Right ventricle myocardium superior (tissue), 1 donor: ENCODE results near the gene GPD2. TPM values are rescaled to one million over a fixed set of nuclear protein-coding genes. Genes with fewer than 3 reads are reported as not detected.

Experiments used
- ATAC-seq: fragments of 200-7000 bp; cut with Tn5 transposase; one replicate; pipeline ENCODE4 v1.9.1; 2020; ENCODE audit warnings: mild to moderate bottlenecking; ENCODE audit not compliant: poor library complexity
- DNase-seq: peaks from one replicate; pipeline ENCODE4 v3.0.0-alpha.2; 2020
- intact Hi-C: fragments of 100-400 bp; cut with DNase I; formaldehyde crosslinking; loops from one replicate; pipeline ENCODE4 v1.11.2; 2022
- total RNA-seq: library from RNA; stranded (reverse); fragmentation: NEBNext Ultra II Directional; extraction: Animal tissue kit (Norgen Biotek cat#: 25700); gene quantifications from one replicate; pipeline ENCODE4 v1.2.1, GENCODE V29; 2021
- donor health status: DM: no; HTN: yes; CAD: no; lungs with severe emphysema.

The GPD2 gene
- total RNA-seq, 1 donor from 2014 or later, result 15.8 TPM

DNA sequence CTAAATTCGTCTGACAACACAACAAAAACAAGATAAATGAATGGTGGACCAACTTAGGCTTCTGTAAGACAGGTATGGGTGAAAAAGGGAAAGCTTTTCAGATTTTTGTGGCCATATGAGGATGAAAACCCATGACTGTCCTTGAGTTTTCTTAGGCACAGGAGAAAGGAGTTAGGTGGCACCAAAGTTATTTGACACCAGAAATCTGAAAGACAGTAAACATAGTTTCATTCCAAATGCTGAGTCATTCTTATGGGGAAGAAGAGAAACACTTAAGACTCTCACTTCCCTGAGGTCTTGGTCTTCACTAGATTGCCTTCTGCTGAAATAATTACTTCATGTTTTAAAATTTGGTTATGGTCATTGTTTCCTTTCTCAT is 5.2 kb upstream of the GPD2 start:
- ATAC-seq, result no peak
- intact Hi-C loops, result no loop called here
- DNase-seq, result no peak

DNA sequence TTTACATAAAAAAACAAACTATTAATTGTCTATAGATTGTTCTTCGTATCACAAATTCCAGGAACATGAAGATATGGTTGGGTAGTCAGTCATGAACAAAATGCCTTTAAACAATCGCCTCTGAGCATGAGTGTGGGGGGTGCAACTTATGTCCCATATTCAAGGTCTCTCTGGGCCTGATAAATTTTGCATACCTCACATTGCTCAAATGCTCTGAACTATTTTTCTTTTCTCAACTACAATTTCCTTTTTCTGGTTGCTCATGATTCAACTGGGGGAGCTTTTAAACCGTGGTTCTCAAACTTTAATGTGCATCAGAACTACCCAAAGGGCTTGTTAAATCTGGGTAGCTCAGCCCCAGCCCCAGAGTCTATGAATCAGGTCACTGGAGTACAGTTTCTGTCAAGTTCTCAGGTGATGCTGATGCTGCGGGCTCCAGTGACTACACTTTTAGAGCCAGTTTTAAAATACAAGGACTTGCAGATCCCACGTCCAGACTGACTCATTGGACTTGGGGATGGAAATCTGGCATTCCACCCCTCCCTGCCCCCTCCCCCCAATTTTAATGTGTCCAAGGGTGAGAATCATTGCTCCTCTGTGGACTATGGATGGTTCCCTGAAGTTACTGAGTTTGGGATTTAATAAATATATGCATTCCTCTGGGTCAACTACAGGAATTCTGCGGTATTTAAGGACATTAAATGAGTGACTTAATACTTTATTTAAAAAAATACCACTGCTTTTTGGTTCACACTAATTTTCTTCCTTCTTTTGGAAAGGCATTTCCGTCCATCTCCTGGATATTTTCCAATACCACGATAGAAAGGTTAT is 1.5 kb upstream of the GPD2 start:
- intact Hi-C loops, result loop anchor here (5.0 kb wide), 1 partner anchor 32 kb away; no protein-coding TSS in a partner anchor
- no peak for DNase-seq
- no peak for ATAC-seq

DNA sequence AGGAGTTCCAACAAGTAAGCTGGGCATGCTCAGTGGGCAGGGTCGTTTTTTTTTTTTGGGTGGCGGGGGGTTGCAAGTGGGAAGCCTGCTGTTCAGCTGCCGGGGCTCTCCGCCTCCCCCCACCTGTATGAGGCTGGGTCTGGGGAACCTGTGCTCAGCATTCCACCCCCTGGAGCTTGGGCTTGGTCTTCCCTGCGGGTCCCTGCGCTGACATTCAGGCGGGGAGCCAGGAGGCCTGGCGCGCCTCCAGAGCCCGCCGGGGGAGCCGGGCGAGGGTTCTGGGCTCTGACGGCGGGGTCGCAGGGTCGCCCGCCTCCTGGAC is 822 bp upstream of the GPD2 start:
- peak; percentile 47 for ATAC-seq

GRCh38 chr2:156436497-156437085 is 412 bp downstream of the GPD2 start:
- DNase-seq (no peak), ATAC-seq (peak; percentile 30)
- intact Hi-C loops, result loop anchor here (5.0 kb wide), 1 partner anchor 34 kb away; no protein-coding TSS in a partner anchor

More for the DNA sequence above, 822 bp upstream of the GPD2 start:
- intact Hi-C loops, result loop anchor here (5.0 kb wide), 1 partner anchor 33 kb away; no protein-coding TSS in a partner anchor
- no peak for DNase-seq

GRCh38 chr2:156437272-156437930 is 1.2 kb downstream of the GPD2 start:
- ATAC-seq, result no peak
- intact Hi-C loops, result loop anchor here (5.0 kb wide), 1 partner anchor 35 kb away; no protein-coding TSS in a partner anchor
- no peak for DNase-seq

DNA sequence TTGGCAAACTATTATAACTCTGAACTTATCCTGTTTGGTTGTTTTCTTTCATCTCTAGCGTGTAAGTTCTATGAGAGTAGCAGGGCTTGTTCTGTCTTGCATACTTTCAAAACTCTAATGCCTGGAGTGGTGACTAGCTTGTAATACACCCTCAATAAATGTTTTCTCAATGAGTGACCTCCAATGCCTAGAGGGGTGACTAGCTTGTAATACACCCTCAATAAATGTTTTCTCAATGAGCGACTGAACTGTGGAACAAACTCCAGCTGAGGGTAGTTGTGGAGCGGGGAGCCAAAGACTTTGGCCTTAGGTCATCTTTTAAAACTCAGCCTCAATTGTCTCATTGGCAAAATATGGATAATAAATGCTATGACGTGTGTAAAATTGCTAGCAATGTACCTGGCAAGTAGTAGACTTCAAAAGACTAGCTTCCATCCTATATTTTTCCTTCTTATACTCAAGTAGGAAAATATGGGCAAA is 1.8 kb downstream of the GPD2 start:
- intact Hi-C loops, result loop anchor here (5.0 kb wide), 1 partner anchor 36 kb away; no protein-coding TSS in a partner anchor
- no peak for ATAC-seq
- no peak for DNase-seq

- DNase-seq, result no peak
- intact Hi-C loops, result no loop called here
- ATAC-seq, result no peak
Observed at GRCh38 chr2:156443089-156443488, 6.9 kb downstream of the GPD2 start.

DNA sequence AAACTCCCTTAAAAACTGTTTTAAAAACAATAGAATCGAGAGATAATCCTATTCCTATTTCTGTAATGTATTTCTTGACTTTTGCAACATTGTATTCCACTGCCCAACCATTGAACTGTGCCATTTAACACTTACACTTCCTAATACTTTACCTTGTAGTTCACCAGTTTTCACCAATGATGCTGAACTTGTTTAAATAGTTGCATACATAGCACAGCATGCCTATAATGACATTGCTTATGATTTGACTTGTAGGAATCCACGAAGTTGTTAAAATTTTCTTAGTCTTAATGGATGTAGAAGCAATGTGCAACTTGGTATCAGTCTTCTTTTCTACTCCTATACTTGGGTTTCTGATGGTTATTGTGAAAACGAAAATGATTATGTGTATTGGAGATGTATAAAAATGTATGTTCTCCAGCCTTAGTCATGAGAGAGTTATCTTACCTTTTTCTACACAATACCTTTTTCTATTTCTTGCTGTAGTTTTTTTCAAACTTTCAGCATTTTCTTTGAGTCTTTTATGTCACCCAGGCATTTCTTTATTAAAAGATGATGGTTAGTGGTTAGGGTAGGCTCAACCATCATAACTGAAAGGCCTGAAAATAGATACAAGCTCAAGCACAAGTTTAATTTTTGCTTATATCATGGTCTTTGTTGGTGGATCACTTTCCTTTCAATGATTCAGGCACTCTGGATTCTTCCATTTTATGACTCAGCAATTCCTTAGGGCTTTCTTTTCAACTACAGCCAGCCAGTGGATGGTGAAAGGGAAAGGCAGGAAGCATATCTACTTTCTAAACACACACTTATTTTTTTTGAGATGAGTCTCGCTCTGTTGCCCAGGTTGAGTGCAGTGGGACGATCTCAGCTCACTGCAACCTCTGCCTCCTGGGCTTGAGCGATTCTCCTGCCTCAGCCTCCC is 9.4 kb downstream of the GPD2 start:
- DNase-seq (no peak), ATAC-seq (peak; percentile 58)
- intact Hi-C loops, result no loop called here

DNA sequence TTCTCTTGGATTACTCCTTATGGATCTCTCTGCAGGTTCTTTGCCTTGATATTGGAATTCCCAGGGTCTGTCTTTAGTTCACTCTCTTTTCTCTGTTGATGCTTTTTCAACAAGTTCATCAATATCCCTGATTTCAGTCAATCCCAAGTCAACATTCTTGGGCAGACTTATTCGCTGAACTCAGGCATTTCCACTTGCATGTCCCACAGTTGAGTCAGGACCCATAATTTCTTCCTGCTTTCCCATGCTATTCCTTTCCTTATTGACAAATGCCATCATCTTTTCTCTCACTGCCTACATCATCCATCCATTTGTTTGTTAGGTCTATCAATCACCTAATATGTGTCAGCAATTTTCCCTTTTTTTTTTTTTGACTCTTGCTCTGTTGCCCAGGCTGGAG is 11.6 kb downstream of the GPD2 start:
- no peak for ATAC-seq
- intact Hi-C loops, result no loop called here

DNA sequence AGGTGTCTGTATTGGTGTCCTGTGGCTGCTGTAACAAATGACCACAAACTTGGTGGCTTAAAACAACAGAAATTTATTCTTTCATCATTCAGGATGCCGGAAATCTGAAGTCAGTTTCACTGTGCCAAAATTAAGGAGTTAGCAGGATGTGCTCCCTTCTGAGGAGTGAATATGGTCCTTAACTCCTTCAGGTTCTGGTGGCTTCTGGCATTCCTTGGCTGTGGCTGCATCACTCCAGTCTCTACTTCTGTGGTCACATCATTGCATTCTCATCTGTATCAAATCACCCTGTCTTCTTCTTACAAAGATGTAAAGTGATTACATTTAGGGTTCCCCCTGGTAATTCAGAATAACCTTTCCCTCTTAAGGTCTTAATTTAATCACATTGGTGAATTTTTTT is 12.6 kb downstream of the GPD2 start:
- intact Hi-C loops, result no loop called here
- DNase-seq (no peak), ATAC-seq (no peak)

More for the DNA sequence above, 11.6 kb downstream of the GPD2 start:
- DNase-seq, result no peak

- DNase-seq (no peak), ATAC-seq (no peak)
- intact Hi-C loops, result no loop called here
Observed at GRCh38 chr2:156452971-156453370, 16.8 kb downstream of the GPD2 start.

- intact Hi-C loops, result no loop called here
- ATAC-seq, result no peak
- DNase-seq, result no peak
Observed at GRCh38 chr2:156455361-156455975, 19.3 kb downstream of the GPD2 start.

DNA sequence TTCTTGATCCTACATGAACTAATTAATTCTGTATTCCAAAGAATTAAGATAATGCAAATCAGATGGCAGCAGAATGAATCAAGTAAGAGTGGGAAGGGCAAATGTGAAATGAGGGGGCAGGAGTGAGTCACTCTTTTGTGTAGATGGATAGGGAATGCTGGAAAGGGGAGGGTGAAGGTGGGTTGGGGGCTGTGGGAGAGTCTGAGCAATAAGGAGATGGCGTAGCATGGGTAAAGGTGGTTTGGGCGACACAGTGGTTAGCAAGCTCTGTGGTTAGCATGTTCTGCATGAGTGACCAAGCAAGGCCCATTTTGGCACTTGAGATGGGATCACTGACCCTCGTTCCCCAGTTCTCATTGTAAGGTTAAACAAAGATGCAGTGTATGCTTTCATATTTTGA is 20.4 kb downstream of the GPD2 start:
- intact Hi-C loops, result no loop called here

DNA sequence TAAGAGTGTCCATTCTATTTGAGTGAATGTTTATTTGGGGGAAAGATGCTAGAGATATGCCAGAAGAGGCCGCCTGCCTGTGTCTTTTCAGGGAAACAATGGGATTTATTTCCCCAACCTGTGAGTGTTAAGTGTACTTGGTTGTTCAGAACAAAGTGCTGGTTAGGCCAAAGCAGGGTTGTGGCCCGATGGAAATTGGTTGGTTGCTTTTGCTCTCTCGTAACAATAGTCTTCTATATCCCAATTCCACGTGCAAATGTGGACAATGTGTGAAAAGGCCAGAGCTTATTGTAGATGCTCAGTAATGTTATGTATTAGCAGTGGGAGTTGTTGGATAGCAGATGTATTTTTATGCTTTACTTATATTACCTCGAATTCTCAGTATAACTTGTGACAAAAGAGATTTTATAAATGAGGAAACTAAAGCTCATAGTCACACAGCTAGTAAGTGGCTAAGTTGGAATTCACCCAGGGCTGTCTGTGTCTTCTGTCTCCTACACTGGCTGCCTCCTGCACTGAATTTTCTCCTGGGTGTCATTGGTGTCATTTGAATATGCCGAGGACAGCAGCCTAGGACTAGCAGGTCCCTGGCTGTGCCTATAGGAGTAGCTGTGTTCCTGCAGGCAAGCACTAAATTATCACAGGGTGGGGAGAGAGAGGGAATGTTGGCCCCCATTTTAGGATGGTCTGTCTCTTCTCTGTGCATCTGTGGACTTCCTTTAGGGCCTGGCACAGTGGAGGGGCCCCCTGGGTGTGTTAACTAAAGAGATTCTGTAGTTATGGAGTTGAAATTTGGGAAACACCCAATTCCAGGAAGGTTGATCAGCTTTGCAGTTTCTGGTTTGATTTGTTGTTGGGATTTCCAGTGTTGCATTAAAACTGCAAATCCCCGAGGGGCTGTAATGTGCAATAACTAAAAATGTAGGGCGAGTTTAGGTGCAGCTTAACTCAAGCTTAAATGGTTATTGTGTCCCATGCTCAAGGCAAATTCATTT is 21.6 kb downstream of the GPD2 start:
- DNase-seq, result no peak
- peak; percentile 73 for ATAC-seq
- intact Hi-C loops, result no loop called here

More for the DNA sequence above, 20.4 kb downstream of the GPD2 start:
- no peak for DNase-seq
- ATAC-seq, result no peak

DNA sequence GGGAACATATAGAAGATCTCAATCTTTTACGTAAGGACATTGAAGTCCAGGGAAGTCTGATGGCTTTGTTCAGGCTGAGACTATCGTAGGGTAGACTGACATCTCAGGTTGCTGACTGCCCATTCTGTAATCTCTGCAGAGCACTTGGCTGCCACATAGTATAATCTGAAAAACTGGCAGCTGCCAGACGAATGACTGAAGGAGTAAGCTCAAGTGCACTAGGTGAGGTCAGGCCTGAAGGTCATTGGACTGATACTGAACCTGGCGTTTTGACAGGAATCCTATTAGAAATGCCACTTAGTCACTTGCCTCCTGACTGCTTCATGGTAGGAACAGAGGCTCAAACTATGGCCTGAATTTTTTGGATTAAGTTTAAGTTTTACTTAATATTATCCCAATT is 23.5 kb downstream of the GPD2 start:
- DNase-seq, result no peak
- intact Hi-C loops, result no loop called here
- peak; percentile 83 for ATAC-seq

DNA sequence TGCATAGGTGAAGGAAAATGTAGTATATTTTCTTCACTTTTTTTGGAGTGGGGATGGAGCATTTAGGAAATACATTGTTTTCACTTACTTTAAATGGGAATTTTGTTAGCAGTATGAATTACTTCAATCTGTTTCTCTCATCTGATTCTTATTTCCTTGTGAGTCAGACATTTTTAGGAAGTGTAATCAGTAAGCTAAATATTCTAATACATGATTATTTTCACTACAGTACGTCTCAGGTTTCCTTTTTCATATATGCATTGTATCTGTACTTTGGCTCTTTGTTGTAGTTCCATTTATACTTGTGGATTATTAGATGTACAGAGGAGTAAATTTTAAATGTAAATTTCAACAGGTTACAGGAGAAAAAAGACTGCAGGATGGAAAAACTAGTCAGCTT is 27.9 kb downstream of the GPD2 start:
- no peak for DNase-seq
- intact Hi-C loops, result no loop called here
- ATAC-seq, result no peak

DNA sequence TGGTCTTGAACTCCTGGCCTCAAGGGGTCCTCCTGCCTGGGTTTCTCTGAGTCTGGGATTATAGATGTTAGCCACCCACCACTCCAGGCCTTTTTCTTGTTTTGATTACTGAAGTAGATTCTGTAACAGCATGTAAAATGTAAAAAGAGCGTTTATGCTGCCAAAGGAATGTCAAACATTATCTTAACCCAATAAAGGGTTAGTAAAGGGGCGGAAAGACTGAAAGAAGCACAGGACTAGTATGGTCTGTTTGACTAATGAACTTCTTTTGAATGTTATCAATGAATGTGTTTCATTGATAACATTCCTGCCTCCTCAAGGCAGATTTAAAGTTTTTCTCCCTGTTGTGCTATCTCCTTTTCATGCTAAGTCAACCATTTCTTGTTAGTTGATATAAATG is 29.4 kb downstream of the GPD2 start:
- DNase-seq (no peak), ATAC-seq (no peak)
- intact Hi-C loops, result no loop called here
